Body of pancreas (tissue), 4 donors: ENCODE data around the gene RNF222. TPM values are rescaled to one million over a fixed set of nuclear protein-coding genes. Genes with fewer than 3 reads are reported as not detected.

ENCODE experiments used
- ATAC-seq: fragments of 150-250 bp; one replicate; pipeline ENCODE4 v1.9.1; 2016
- DNase-seq, 4 donors: peaks; one replicate each; pipeline ENCODE4 v3.0.0-alpha.2; 2019
- H3K27ac ChIP-seq, 4 donors: fragments of 200-600 bp; sonication (generic); 1 replicate in 3 of 4; 2 replicates in 1 of 4; pipeline versions ENCODE4 v1.5.1 to v1.6.1; 2016 to 2019; ENCODE audit warnings: mild to moderate bottlenecking in 1 of 4, mixed read lengths in 1 of 4, moderate library complexity in 1 of 4
- H3K27me3 ChIP-seq, 2 donors: fragments of 200-600 bp; sonication (generic); one replicate each; pipeline ENCODE4 v1.6.0; 2016; ENCODE audit warnings: mild to moderate bottlenecking in 1 of 2
- H3K36me3 ChIP-seq, 2 donors: fragments of 200-600 bp; sonication (generic); replicated peaks in 1 of 2; 2 replicates each; pipeline ENCODE4 v1.5.1; 2016; ENCODE audit warnings: low read depth in 2 of 2; ENCODE audit not compliant: insufficient read depth in 1 of 2
- H3K4me1 ChIP-seq: fragments of 200-600 bp; sonication (generic); one replicate; pipeline ENCODE4 v1.6.0; 2016
- H3K4me3 ChIP-seq, 2 donors: fragments of 200-600 bp; sonication (generic); 1 replicate in 1 of 2; 2 replicates in 1 of 2; pipeline ENCODE4 v1.5.1; 2016 to 2019
- H3K9me3 ChIP-seq, 3 donors: fragments of 200-600 bp; sonication (generic); 1 replicate in 2 of 3; 2 replicates in 1 of 3; pipeline ENCODE4 v1.5.1; 2016
- CTCF ChIP-seq, 7 experiments: fragments of 450-650 bp in 4 of 7; fragments of 200-600 bp in 3 of 7; sonication (generic) in 3 of 7; IDR thresholded peaks; one replicate each; pipeline ENCODE4 v1.5.1; 2016 to 2019; ENCODE audit warnings: antibody characterized with exemption in 7 of 7
- POLR2A ChIP-seq, 3 donors: fragments of 450-650 bp; IDR thresholded peaks; one replicate each; pipeline ENCODE4 v1.6.1; 2016; ENCODE audit warnings: antibody characterized with exemption in 3 of 3, mild to moderate bottlenecking in 2 of 3
- WGBS, 2 donors: methylation state at CpG; one replicate each; pipeline ENCODE4 v1.1.5; 2017; 5-methylcytosine and 5-hydroxymethylcytosine counted together
- intact Hi-C: fragments of 100-400 bp; cut with DNase I; formaldehyde crosslinking; loops from one replicate; pipeline ENCODE4 v1.15.1; 2023
- total RNA-seq, 2 donors: library from RNA; depleted of rRNA; stranded (reverse); fragments of >200 nt; gene quantifications; one replicate each; pipeline ENCODE4 v1.1.0, GENCODE V29; 2016

Gene RNF222
- total RNA-seq, 2 donors from 2014 or later = not detected

- DNase-seq (no peak), ATAC-seq (no peak)
- no peak overlapping the region for H3K27ac ChIP-seq
- no peak overlapping the region for H3K4me3 ChIP-seq
- no peak for TF ChIP-seq CTCF (IDR thresholded peaks at IDR 0.05)
- no peak for TF ChIP-seq POLR2A (IDR thresholded peaks at IDR 0.05)
- H3K27me3 ChIP-seq = no peaks in the 10 kb centered on the region
- intact Hi-C loops = no loop called here
- no peaks in the 10 kb centered on the region for H3K36me3 ChIP-seq
- H3K4me1 ChIP-seq = peaks cover 17% of the 10 kb centered on the region
- H3K9me3 ChIP-seq = no peaks in the 10 kb centered on the region
- 37 to 67% methylated on average over 3 of the region's 3 CpGs for WGBS, 2 donors
Observed at GRCh38 chr17:8421571-8421970, 23.9 kb upstream of the RNF222 start.

GRCh38 chr17:8420041-8420934 is 22.7 kb upstream of the RNF222 start:
- DNase-seq (peak; percentile 89 to 96 (median 95)), ATAC-seq (peak; percentile 100)
- no peaks in the 10 kb centered on the region for H3K36me3 ChIP-seq
- intact Hi-C loops = no loop called here
- WGBS, 2 donors = 4 to 5% methylated on average over 5 of the region's 5 CpGs
- peaks cover 17% of the 10 kb centered on the region for H3K4me1 ChIP-seq
- no peaks in the 10 kb centered on the region for H3K9me3 ChIP-seq
- no peaks in the 10 kb centered on the region for H3K27me3 ChIP-seq
- H3K4me3 ChIP-seq = no peak overlapping the region
- TF ChIP-seq POLR2A (IDR thresholded peaks at IDR 0.05) (no peak), CTCF (IDR thresholded peaks at IDR 0.05) (no peak)
- peak overlapping the region; percentile 60 to 77 (median 68) for H3K27ac ChIP-seq

GRCh38 chr17:8419305-8419704 is 21.7 kb upstream of the RNF222 start:
- Histone ChIP-seq H3K27me3 (no peaks in the 10 kb centered on the region), H3K27ac (peak overlapping the region in 1 of 4 donors; percentile 60), H3K9me3 (no peaks in the 10 kb centered on the region), H3K4me1 (peaks cover 17% of the 10 kb centered on the region), H3K4me3 (no peak overlapping the region), H3K36me3 (no peaks in the 10 kb centered on the region)
- DNase-seq = no peak
- TF ChIP-seq CTCF (IDR thresholded peaks at IDR 0.05) = no peak
- TF ChIP-seq POLR2A (IDR thresholded peaks at IDR 0.05) = no peak
- ATAC-seq = no peak
- intact Hi-C loops = no loop called here
- 23 to 33% methylated on average over 1 of the region's 1 CpG for WGBS, 2 donors

- intact Hi-C loops = no loop called here
- TF ChIP-seq POLR2A (IDR thresholded peaks at IDR 0.05) = no peak
- no peak for TF ChIP-seq CTCF (IDR thresholded peaks at IDR 0.05)
- H3K9me3 ChIP-seq = no peaks in the 10 kb centered on the region
- WGBS, 2 donors = 50 to 78% methylated on average over 1 of the region's 1 CpG
- H3K36me3 ChIP-seq = no peaks in the 10 kb centered on the region
- no peak for ATAC-seq
- H3K4me3 ChIP-seq = no peak overlapping the region
- no peak for DNase-seq
- H3K27me3 ChIP-seq = no peaks in the 10 kb centered on the region
- peaks cover 17% of the 10 kb centered on the region for H3K4me1 ChIP-seq
- no peak overlapping the region for H3K27ac ChIP-seq
Observed at GRCh38 chr17:8418471-8418870, 20.8 kb upstream of the RNF222 start.

- Histone ChIP-seq H3K4me1 (peaks cover 17% of the 10 kb centered on the region), H3K4me3 (no peak overlapping the region), H3K27ac (no peak overlapping the region), H3K27me3 (no peaks in the 10 kb centered on the region), H3K9me3 (no peaks in the 10 kb centered on the region), H3K36me3 (no peaks in the 10 kb centered on the region)
- TF ChIP-seq CTCF (IDR thresholded peaks at IDR 0.05) (no peak), POLR2A (IDR thresholded peaks at IDR 0.05) (peak in 1 of 3 donors; percentile 5)
- DNase-seq = peak in 1 of 4 donors; percentile 19
- 76 to 89% methylated on average over 4 of the region's 4 CpGs for WGBS, 2 donors
- ATAC-seq = no peak
- intact Hi-C loops = no loop called here
Observed at GRCh38 chr17:8417806-8418205, 20.2 kb upstream of the RNF222 start.
